ENCODE results near the gene CST7. TPM values are rescaled to one million over a fixed set of nuclear protein-coding genes. Genes with fewer than 3 reads are reported as not detected.

Gene CST7
- total RNA-seq, 1 experiment from 2014 or later: not detected

- Histone ChIP-seq H3K27ac (ENCODE audit: low read depth, low read length) (no peak overlapping the region), H3K4me3 (replicated peaks in 1 of 2; ENCODE audit: low read depth in 1 of 2, low read length in 2 of 2) (no peak overlapping the region), H3K4me2 (ENCODE audit: low read length) (no peak overlapping the region), H3K79me2 (ENCODE audit: insufficient read depth, low read length) (no peaks in the 10 kb centered on the region), H3K9me2 (ENCODE audit: insufficient read depth) (no peaks in the 10 kb centered on the region), H2AFZ (ENCODE audit: low read depth, low read length, poor library complexity, severe bottlenecking) (no peak overlapping the region), H3K36me3 (ENCODE audit: control insufficient read depth in 1 of 2, insufficient read depth in 2 of 2, low read length in 2 of 2) (no peaks in the 10 kb centered on the region), H3K9ac (ENCODE audit: low read length) (no peak overlapping the region), H3K27me3 (ENCODE audit: insufficient read depth, low read length) (peaks cover 6% of the 10 kb centered on the region; the same call in 1 of the 2 replicates), H4K20me1 (ENCODE audit: insufficient read depth) (no peaks in the 10 kb centered on the region), H3K4me1 (ENCODE audit: control insufficient read depth in 1 of 2, insufficient read depth in 2 of 2, low read length in 2 of 2) (no peaks in the 10 kb centered on the region), H3K9me3 (ENCODE audit: control insufficient read depth in 1 of 2, insufficient read depth in 1 of 2, low read depth in 1 of 2, low read length in 2 of 2) (no peaks in the 10 kb centered on the region)
- BruUV-seq (replicated peaks): no TSS peak
- TF ChIP-seq, protein P1, sequence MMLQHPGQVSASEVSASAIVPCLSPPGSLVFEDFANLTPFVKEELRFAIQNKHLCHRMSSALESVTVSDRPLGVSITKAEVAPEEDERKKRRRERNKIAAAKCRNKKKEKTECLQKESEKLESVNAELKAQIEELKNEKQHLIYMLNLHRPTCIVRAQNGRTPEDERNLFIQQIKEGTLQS (IDR thresholded peaks at IDR 0.05): no peak
- TF ChIP-seq RAD21 (IDR thresholded peaks at IDR 0.05; ENCODE audit: low read depth): no peak
- TF ChIP-seq JUND (IDR thresholded peaks at IDR 0.05): no peak
- TF ChIP-seq TCF7L2 (IDR thresholded peaks at IDR 0.05; ENCODE audit: borderline replicate concordance, extremely low read depth, insufficient read depth, insufficient read length): no peak
- ATAC-seq (no peak), DNase-seq (ENCODE audit: low read depth, low spot score) (no peak)
- RAD21 ChIA-PET (ENCODE audit: low non-redundant PET in 1 of 2, low total read pairs in 2 of 2, uncharacterized antibody in 2 of 2, unreplicated experiment in 2 of 2): no interaction called here
- POLR2A ChIA-PET: no interaction called here
- intact Hi-C loops (cut with micrococcal nuclease): no loop called here
- CTCF ChIA-PET: no interaction called here
Measured at GRCh38 chr20:25008388-25009217, 59.5 kb downstream of the CST7 start.

Other genes with a start within 250 kb of the CST7 start
- gene APMAP, start 43.5 kb downstream of the CST7 start, total RNA-seq (2021; ENCODE audit: unreplicated experiment): 82.7 TPM
- gene ACSS1, start 108.9 kb downstream of the CST7 start, total RNA-seq (2021; ENCODE audit: unreplicated experiment): 0.27 TPM
- gene VSX1, start 132.9 kb downstream of the CST7 start, total RNA-seq (2021; ENCODE audit: unreplicated experiment): not detected
- gene ENTPD6, start 246.4 kb downstream of the CST7 start, total RNA-seq (2021; ENCODE audit: unreplicated experiment): 89.2 TPM